ENCODE data around the gene TMEM60.
A peak's percentile ranks its signal among the peaks of the same experiment; 100 is the strongest.

The TMEM60 gene

GRCh38 chr7:77830649-77831355 lies 32.6 kb upstream of the TMEM60 start:
- H3K36me3 ChIP-seq (ENCODE audit: insufficient read depth, low read length), result no peaks in the 10 kb centered on the region
- H3K4me1 ChIP-seq (ENCODE audit: insufficient read depth, low read length), result no peaks in the 10 kb centered on the region
- no peaks in the 10 kb centered on the region for H3K9me3 ChIP-seq (ENCODE audit: low read length)
- no peak overlapping the region for H3K27ac ChIP-seq (ENCODE audit: low read depth, low read length)
- H3K27me3 ChIP-seq (ENCODE audit: control insufficient read depth in 1 of 2, insufficient read depth in 2 of 2, low read length in 2 of 2), result no peaks in the 10 kb centered on the region
- H3K4me3 ChIP-seq (ENCODE audit: low read depth in 1 of 2, low read length in 2 of 2), result no peak overlapping the region
- no peak overlapping the region for H3K9ac ChIP-seq (ENCODE audit: low read length)

GRCh38 chr7:77827999-77828398 lies 29.8 kb upstream of the TMEM60 start:
- no peaks in the 10 kb centered on the region for H3K27me3 ChIP-seq (ENCODE audit: control insufficient read depth in 1 of 2, insufficient read depth in 2 of 2, low read length in 2 of 2)
- no peaks in the 10 kb centered on the region for H3K36me3 ChIP-seq (ENCODE audit: insufficient read depth, low read length)
- no peaks in the 10 kb centered on the region for H3K4me1 ChIP-seq (ENCODE audit: insufficient read depth, low read length)
- H3K9me3 ChIP-seq (ENCODE audit: low read length), result no peaks in the 10 kb centered on the region
- H3K4me3 ChIP-seq (ENCODE audit: low read depth in 1 of 2, low read length in 2 of 2), result no peak overlapping the region
- H3K9ac ChIP-seq (ENCODE audit: low read length), result no peak overlapping the region
- no peak overlapping the region for H3K27ac ChIP-seq (ENCODE audit: low read depth, low read length)

- no peaks in the 10 kb centered on the region for H3K4me1 ChIP-seq (ENCODE audit: insufficient read depth, low read length)
- H3K4me3 ChIP-seq (ENCODE audit: low read depth in 1 of 2, low read length in 2 of 2), result no peak overlapping the region
- no peaks in the 10 kb centered on the region for H3K27me3 ChIP-seq (ENCODE audit: control insufficient read depth in 1 of 2, insufficient read depth in 2 of 2, low read length in 2 of 2)
- no peak overlapping the region for H3K27ac ChIP-seq (ENCODE audit: low read depth, low read length)
- no peak overlapping the region for H3K9ac ChIP-seq (ENCODE audit: low read length)
- H3K9me3 ChIP-seq (ENCODE audit: low read length), result no peaks in the 10 kb centered on the region
- H3K36me3 ChIP-seq (ENCODE audit: insufficient read depth, low read length), result no peaks in the 10 kb centered on the region
Observed at GRCh38 chr7:77826300-77826699, 28.1 kb upstream of the TMEM60 start.

GRCh38 chr7:77825131-77825530 lies 26.9 kb upstream of the TMEM60 start:
- H3K4me1 ChIP-seq (ENCODE audit: insufficient read depth, low read length), result no peaks in the 10 kb centered on the region
- no peak overlapping the region for H3K9ac ChIP-seq (ENCODE audit: low read length)
- no peaks in the 10 kb centered on the region for H3K36me3 ChIP-seq (ENCODE audit: insufficient read depth, low read length)
- H3K9me3 ChIP-seq (ENCODE audit: low read length), result peaks cover 7% of the 10 kb centered on the region
- H3K27ac ChIP-seq (ENCODE audit: low read depth, low read length), result no peak overlapping the region
- H3K27me3 ChIP-seq (ENCODE audit: control insufficient read depth in 1 of 2, insufficient read depth in 2 of 2, low read length in 2 of 2), result no peaks in the 10 kb centered on the region
- no peak overlapping the region for H3K4me3 ChIP-seq (ENCODE audit: low read depth in 1 of 2, low read length in 2 of 2)

GRCh38 chr7:77824636-77825035 lies 26.4 kb upstream of the TMEM60 start:
- no peak overlapping the region for H3K4me3 ChIP-seq (ENCODE audit: low read depth in 1 of 2, low read length in 2 of 2)
- H3K9ac ChIP-seq (ENCODE audit: low read length), result no peak overlapping the region
- H3K27me3 ChIP-seq (ENCODE audit: control insufficient read depth in 1 of 2, insufficient read depth in 2 of 2, low read length in 2 of 2), result no peaks in the 10 kb centered on the region
- H3K27ac ChIP-seq (ENCODE audit: low read depth, low read length), result no peak overlapping the region
- peaks cover 12% of the 10 kb centered on the region for H3K9me3 ChIP-seq (ENCODE audit: low read length)
- H3K36me3 ChIP-seq (ENCODE audit: insufficient read depth, low read length), result no peaks in the 10 kb centered on the region
- no peaks in the 10 kb centered on the region for H3K4me1 ChIP-seq (ENCODE audit: insufficient read depth, low read length)

GRCh38 chr7:77823787-77824186 lies 25.6 kb upstream of the TMEM60 start:
- no peak overlapping the region for H3K4me3 ChIP-seq (ENCODE audit: low read depth in 1 of 2, low read length in 2 of 2)
- no peaks in the 10 kb centered on the region for H3K36me3 ChIP-seq (ENCODE audit: insufficient read depth, low read length)
- H3K9ac ChIP-seq (ENCODE audit: low read length), result no peak overlapping the region
- no peak overlapping the region for H3K27ac ChIP-seq (ENCODE audit: low read depth, low read length)
- no peaks in the 10 kb centered on the region for H3K4me1 ChIP-seq (ENCODE audit: insufficient read depth, low read length)
- peaks cover 13% of the 10 kb centered on the region for H3K9me3 ChIP-seq (ENCODE audit: low read length)
- no peaks in the 10 kb centered on the region for H3K27me3 ChIP-seq (ENCODE audit: control insufficient read depth in 1 of 2, insufficient read depth in 2 of 2, low read length in 2 of 2)

- peaks cover 13% of the 10 kb centered on the region for H3K9me3 ChIP-seq (ENCODE audit: low read length)
- no peak overlapping the region for H3K9ac ChIP-seq (ENCODE audit: low read length)
- H3K36me3 ChIP-seq (ENCODE audit: insufficient read depth, low read length), result no peaks in the 10 kb centered on the region
- H3K4me1 ChIP-seq (ENCODE audit: insufficient read depth, low read length), result no peaks in the 10 kb centered on the region
- H3K27ac ChIP-seq (ENCODE audit: low read depth, low read length), result no peak overlapping the region
- no peaks in the 10 kb centered on the region for H3K27me3 ChIP-seq (ENCODE audit: control insufficient read depth in 1 of 2, insufficient read depth in 2 of 2, low read length in 2 of 2)
- peak overlapping the region in 1 of 2 donors; percentile 8 for H3K4me3 ChIP-seq (ENCODE audit: low read depth in 1 of 2, low read length in 2 of 2)
Observed at GRCh38 chr7:77822269-77822668, 24.0 kb upstream of the TMEM60 start.

- no peak overlapping the region for H3K27ac ChIP-seq (ENCODE audit: low read depth, low read length)
- H3K27me3 ChIP-seq (ENCODE audit: control insufficient read depth in 1 of 2, insufficient read depth in 2 of 2, low read length in 2 of 2), result no peaks in the 10 kb centered on the region
- H3K36me3 ChIP-seq (ENCODE audit: insufficient read depth, low read length), result no peaks in the 10 kb centered on the region
- H3K9me3 ChIP-seq (ENCODE audit: low read length), result peaks cover 13% of the 10 kb centered on the region
- no peak overlapping the region for H3K9ac ChIP-seq (ENCODE audit: low read length)
- H3K4me3 ChIP-seq (ENCODE audit: low read depth in 1 of 2, low read length in 2 of 2), result no peak overlapping the region
- no peaks in the 10 kb centered on the region for H3K4me1 ChIP-seq (ENCODE audit: insufficient read depth, low read length)
Observed at GRCh38 chr7:77820967-77821366, 22.7 kb upstream of the TMEM60 start.

GRCh38 chr7:77819021-77819420 lies 20.8 kb upstream of the TMEM60 start:
- Histone ChIP-seq H3K27me3 (ENCODE audit: control insufficient read depth in 1 of 2, insufficient read depth in 2 of 2, low read length in 2 of 2) (no peaks in the 10 kb centered on the region), H3K4me3 (ENCODE audit: low read depth in 1 of 2, low read length in 2 of 2) (no peak overlapping the region), H3K4me1 (ENCODE audit: insufficient read depth, low read length) (no peaks in the 10 kb centered on the region), H3K36me3 (ENCODE audit: insufficient read depth, low read length) (no peaks in the 10 kb centered on the region), H3K9ac (ENCODE audit: low read length) (no peak overlapping the region), H3K9me3 (ENCODE audit: low read length) (peaks cover 13% of the 10 kb centered on the region), H3K27ac (ENCODE audit: low read depth, low read length) (no peak overlapping the region)

GRCh38 chr7:77813180-77813579 lies 14.9 kb upstream of the TMEM60 start:
- Histone ChIP-seq H3K36me3 (ENCODE audit: insufficient read depth, low read length) (no peaks in the 10 kb centered on the region), H3K27ac (ENCODE audit: low read depth, low read length) (no peak overlapping the region), H3K4me3 (ENCODE audit: low read depth in 1 of 2, low read length in 2 of 2) (no peak overlapping the region), H3K4me1 (ENCODE audit: insufficient read depth, low read length) (no peaks in the 10 kb centered on the region), H3K9ac (ENCODE audit: low read length) (no peak overlapping the region), H3K27me3 (ENCODE audit: control insufficient read depth in 1 of 2, insufficient read depth in 2 of 2, low read length in 2 of 2) (no peaks in the 10 kb centered on the region), H3K9me3 (ENCODE audit: low read length) (no peaks in the 10 kb centered on the region)

GRCh38 chr7:77812290-77812685 lies 14.1 kb upstream of the TMEM60 start:
- Histone ChIP-seq H3K36me3 (ENCODE audit: insufficient read depth, low read length) (no peaks in the 10 kb centered on the region), H3K4me1 (ENCODE audit: insufficient read depth, low read length) (no peaks in the 10 kb centered on the region), H3K9ac (ENCODE audit: low read length) (no peak overlapping the region), H3K27ac (ENCODE audit: low read depth, low read length) (no peak overlapping the region), H3K4me3 (ENCODE audit: low read depth in 1 of 2, low read length in 2 of 2) (no peak overlapping the region), H3K9me3 (ENCODE audit: low read length) (no peaks in the 10 kb centered on the region), H3K27me3 (ENCODE audit: control insufficient read depth in 1 of 2, insufficient read depth in 2 of 2, low read length in 2 of 2) (no peaks in the 10 kb centered on the region)

- Histone ChIP-seq H3K9me3 (ENCODE audit: low read length) (no peaks in the 10 kb centered on the region), H3K36me3 (ENCODE audit: insufficient read depth, low read length) (no peaks in the 10 kb centered on the region), H3K27me3 (ENCODE audit: control insufficient read depth in 1 of 2, insufficient read depth in 2 of 2, low read length in 2 of 2) (no peaks in the 10 kb centered on the region), H3K27ac (ENCODE audit: low read depth, low read length) (no peak overlapping the region), H3K4me1 (ENCODE audit: insufficient read depth, low read length) (no peaks in the 10 kb centered on the region), H3K4me3 (ENCODE audit: low read depth in 1 of 2, low read length in 2 of 2) (no peak overlapping the region), H3K9ac (ENCODE audit: low read length) (no peak overlapping the region)
Observed at GRCh38 chr7:77811516-77812289, 13.5 kb upstream of the TMEM60 start.

Data from muscle layer of colon (tissue), 2 donors.